ENCODE data around the gene ARID1B.

DNA sequence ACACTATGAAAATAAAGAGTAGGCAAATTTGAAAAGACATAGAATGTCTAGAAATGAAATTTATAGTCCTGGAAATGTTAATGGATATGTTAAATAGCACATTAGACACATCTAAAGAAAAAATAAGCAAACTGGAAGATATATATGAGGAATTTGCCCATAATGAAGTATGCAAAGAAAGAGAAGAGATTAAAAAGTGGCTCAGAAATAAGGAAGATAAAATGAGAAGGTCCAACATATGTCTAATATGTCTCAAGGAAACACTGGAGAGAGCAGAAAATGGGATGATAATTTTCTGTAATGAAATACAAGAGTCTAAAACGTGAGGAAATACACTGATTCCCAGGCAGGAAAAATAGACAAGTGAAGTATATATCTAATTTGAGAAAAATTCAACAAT lies 36.6 kb upstream of the ARID1B start:
- TF ChIP-seq, protein P1, sequence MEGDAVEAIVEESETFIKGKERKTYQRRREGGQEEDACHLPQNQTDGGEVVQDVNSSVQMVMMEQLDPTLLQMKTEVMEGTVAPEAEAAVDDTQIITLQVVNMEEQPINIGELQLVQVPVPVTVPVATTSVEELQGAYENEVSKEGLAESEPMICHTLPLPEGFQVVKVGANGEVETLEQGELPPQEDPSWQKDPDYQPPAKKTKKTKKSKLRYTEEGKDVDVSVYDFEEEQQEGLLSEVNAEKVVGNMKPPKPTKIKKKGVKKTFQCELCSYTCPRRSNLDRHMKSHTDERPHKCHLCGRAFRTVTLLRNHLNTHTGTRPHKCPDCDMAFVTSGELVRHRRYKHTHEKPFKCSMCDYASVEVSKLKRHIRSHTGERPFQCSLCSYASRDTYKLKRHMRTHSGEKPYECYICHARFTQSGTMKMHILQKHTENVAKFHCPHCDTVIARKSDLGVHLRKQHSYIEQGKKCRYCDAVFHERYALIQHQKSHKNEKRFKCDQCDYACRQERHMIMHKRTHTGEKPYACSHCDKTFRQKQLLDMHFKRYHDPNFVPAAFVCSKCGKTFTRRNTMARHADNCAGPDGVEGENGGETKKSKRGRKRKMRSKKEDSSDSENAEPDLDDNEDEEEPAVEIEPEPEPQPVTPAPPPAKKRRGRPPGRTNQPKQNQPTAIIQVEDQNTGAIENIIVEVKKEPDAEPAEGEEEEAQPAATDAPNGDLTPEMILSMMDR (conservative IDR thresholded peaks at IDR 0.05; ENCODE audit: low read depth, low read length): no peak
- TF ChIP-seq POLR2A (IDR thresholded peaks at IDR 0.05; ENCODE audit: low read depth, low read length): no peak
- TF ChIP-seq NFE2L2 (IDR thresholded peaks at IDR 0.05; ENCODE audit: low read depth, low read length): no peak
- no peak for TF ChIP-seq RFX5 (IDR thresholded peaks at IDR 0.05; ENCODE audit: low read depth, low read length)
- no peak for TF ChIP-seq RAD21 (IDR thresholded peaks at IDR 0.05; ENCODE audit: low read length)
- TF ChIP-seq FOS (IDR thresholded peaks at IDR 0.05; ENCODE audit: low read depth, low read length): no peak

All from IMR-90 (cell line).